CD4-positive, alpha-beta memory T cell (primary cell): ENCODE results near the gene GPR135. TPM values are rescaled to one million over a fixed set of nuclear protein-coding genes. Genes with fewer than 3 reads are reported as not detected.
A peak's percentile ranks its signal among the peaks of the same experiment; 100 is the strongest.

ENCODE experiments used
- CTCF ChIA-PET: fragments of 350-600 bp; sonication (Branson Sonifier 250); formaldehyde crosslinking; loops from one replicate; lab custom pipeline; 2021; ENCODE audit warnings: inconsistent platforms; ENCODE audit not compliant: partially characterized antibody; lab: Charles Lee
- POLR2A ChIA-PET: fragments of 350-600 bp; sonication (Branson Sonifier 250); formaldehyde crosslinking; loops from one replicate; lab custom pipeline; 2021; ENCODE audit not compliant: partially characterized antibody; lab: Charles Lee
- DNase-seq, 5 donors: peaks; one replicate each; pipeline versions ENCODE4 v3.0.0 to v3.0.0-alpha.2; 2020 to 2022; ENCODE audit warnings: mixed read lengths in 1 of 5
- H3K27ac ChIP-seq: one replicate; pipeline ENCODE4 v1.7.0; 2013; ENCODE audit warnings: low read depth, low read length
- H3K27me3 ChIP-seq: 2 replicates; pipeline ENCODE4 v1.7.0; 2013; ENCODE audit warnings: mild to moderate bottlenecking, low read length, moderate library complexity; ENCODE audit not compliant: insufficient read depth
- H3K36me3 ChIP-seq: 2 replicates; pipeline ENCODE4 v1.7.0; 2013; ENCODE audit warnings: mild to moderate bottlenecking, low read length, moderate library complexity; ENCODE audit not compliant: insufficient read depth
- H3K4me1 ChIP-seq: 2 replicates; pipeline ENCODE4 v1.7.0; 2013; ENCODE audit warnings: mild to moderate bottlenecking, low read length, moderate library complexity; ENCODE audit not compliant: insufficient read depth
- H3K4me3 ChIP-seq, 2 donors: one replicate each; pipeline ENCODE4 v1.7.0; 2013; ENCODE audit warnings: low read length in 2 of 2, mild to moderate bottlenecking in 1 of 2
- H3K9me3 ChIP-seq, 2 donors: one replicate each; pipeline ENCODE4 v1.7.0; 2013; ENCODE audit warnings: low read length in 2 of 2, control low read depth in 1 of 2; ENCODE audit not compliant: control insufficient read depth in 1 of 2
- H3K27ac Mint-ChIP-seq, 7 donors: one replicate each; pipeline ENCODE4 v1.8.0; 2020 to 2021; ENCODE audit warnings: mixed read lengths in 7 of 7, mild to moderate bottlenecking in 6 of 7, inconsistent platforms in 3 of 7, moderate library complexity in 3 of 7
- H3K27me3 Mint-ChIP-seq, 2 donors: one replicate each; pipeline ENCODE4 v1.8.0; 2020 to 2021; ENCODE audit warnings: mixed read lengths in 2 of 2
- H3K36me3 Mint-ChIP-seq, 2 donors: one replicate each; pipeline ENCODE4 v1.8.0; 2020 to 2021; ENCODE audit warnings: mixed read lengths in 2 of 2, inconsistent platforms in 1 of 2, mild to moderate bottlenecking in 1 of 2
- H3K4me1 Mint-ChIP-seq, 4 donors: one replicate each; pipeline ENCODE4 v1.8.0; 2020 to 2021; ENCODE audit warnings: mixed read lengths in 4 of 4, mild to moderate bottlenecking in 1 of 4
- H3K4me3 Mint-ChIP-seq, 8 donors: one replicate each; pipeline ENCODE4 v1.8.0; 2020 to 2021; ENCODE audit warnings: mixed read lengths in 8 of 8, mild to moderate bottlenecking in 7 of 8, moderate library complexity in 6 of 8, inconsistent platforms in 3 of 8
- H3K9me3 Mint-ChIP-seq, 8 donors: one replicate each; pipeline ENCODE4 v1.8.0; 2020 to 2021; ENCODE audit warnings: mixed read lengths in 8 of 8, mild to moderate bottlenecking in 5 of 8, inconsistent platforms in 3 of 8, moderate library complexity in 1 of 8
- intact Hi-C: fragments of 100-400 bp; cut with micrococcal nuclease; formaldehyde crosslinking; loops from one replicate; pipeline ENCODE4 v1.15.1; 2023
- polyA plus RNA-seq, 2 donors: library from polyadenylated mRNA; unstranded; fragments of 300-500 nt; fragmentation: Illumina TruSeq; gene quantifications; one replicate each; pipeline ENCODE4 v1.2.3, GENCODE V29; 2021
- total RNA-seq, 2 experiments: library from RNA; stranded (reverse); gene quantifications; one replicate each; pipeline ENCODE4 v1.2.3, GENCODE V29; 2021

The GPR135 gene
- total RNA-seq (1 to 10 TPM; 2.1 to 2.3 TPM), polyA plus RNA-seq (under 1 TPM; 0.24 to 0.45 TPM)

GRCh38 chr14:59465316-59466135 lies at the start of gene GPR135:
GPR135 (minus strand) TSS chr14:59465380; CDS start chr14:59465226, 154 bp downstream.
- ChIA-PET POLR2A (interaction anchor here (0.9 to 3.8 kb wide), 7 partner anchors 9 to 1038 kb away, joined by 3 to 39 read pairs (median 3); partner anchors contain the start of genes DAAM1, JKAMP, KIAA0586 and L3HYPDH), CTCF (interaction anchor here (1.1 kb wide), 1 partner anchor 111 kb away, joined by 3 read pairs; the partner anchor contains the start of gene CCDC175)
- peaks cover 9% of the 10 kb centered on the region for H3K4me1 ChIP-seq
- intact Hi-C loops, result loop anchor here (1.0 kb wide), 2 partner anchors 19 to 277 kb away; partner anchors contain the start of genes DAAM1, JKAMP and L3HYPDH
- Mint-ChIP-seq H3K27me3 (peaks cover 0 to 2% of the 10 kb centered on the region in 2 donors), H3K36me3 (no peaks in the 10 kb centered on the region), H3K4me3 (peak within 1 kb of the TSS; percentile 89 to 94 (median 92)), H3K4me1 (peaks cover 5 to 16% (median 10%) of the 10 kb centered on the region in 4 donors), H3K27ac (peak within 1 kb of the TSS; percentile 80 to 93 (median 92)), H3K9me3 (no peaks in the 10 kb centered on the region)
- DNase-seq, result peak; percentile 50 to 67 (median 55)
- H3K9me3 ChIP-seq, result no peaks in the 10 kb centered on the region
- H3K27me3 ChIP-seq, result no peaks in the 10 kb centered on the region
- H3K36me3 ChIP-seq, result no peaks in the 10 kb centered on the region
- peak within 1 kb of the TSS in 1 of 2 donors; percentile 54 for H3K4me3 ChIP-seq
- H3K27ac ChIP-seq, result peak within 1 kb of the TSS; percentile 33

- Mint-ChIP-seq H3K27ac (no peak overlapping the region), H3K9me3 (peaks cover 0 to 7% (median 0%) of the 10 kb centered on the region in 8 donors), H3K27me3 (peaks cover 3 to 10% of the 10 kb centered on the region in 2 donors), H3K4me3 (no peak overlapping the region), H3K36me3 (no peaks in the 10 kb centered on the region), H3K4me1 (no peaks in the 10 kb centered on the region)
- Histone ChIP-seq H3K4me1 (no peaks in the 10 kb centered on the region), H3K9me3 (no peaks in the 10 kb centered on the region), H3K4me3 (no peak overlapping the region), H3K27me3 (no peaks in the 10 kb centered on the region), H3K36me3 (no peaks in the 10 kb centered on the region), H3K27ac (no peak overlapping the region)
- ChIA-PET POLR2A (no interaction called here), CTCF (interaction anchor here (1.1 to 1.3 kb wide), 4 partner anchors 10 to 391 kb away, joined by 3 to 5 read pairs (median 4); no protein-coding TSS in a partner anchor)
- no peak for DNase-seq
- intact Hi-C loops, result no loop called here
These were observed 46.9 kb upstream of the GPR135 start for GRCh38 chr14:59511916-59512575.

- intact Hi-C loops, result no loop called here
These were observed 45.8 kb upstream of the GPR135 start for GRCh38 chr14:59510966-59511365.

GRCh38 chr14:59510001-59510400 lies 44.8 kb upstream of the GPR135 start:
- H3K9me3 Mint-ChIP-seq, result peaks cover 0 to 7% (median 0%) of the 10 kb centered on the region in 8 donors
- no peaks in the 10 kb centered on the region for H3K9me3 ChIP-seq
- no peak overlapping the region for H3K27ac Mint-ChIP-seq
- ChIA-PET CTCF (interaction anchor here (2.2 kb wide), 1 partner anchor 674 kb away, joined by 5 read pairs; no protein-coding TSS in a partner anchor), POLR2A (no interaction called here)
- H3K4me1 Mint-ChIP-seq, result no peaks in the 10 kb centered on the region
- no peak overlapping the region for H3K4me3 ChIP-seq
- intact Hi-C loops, result no loop called here
- peaks cover 3 to 7% of the 10 kb centered on the region in 2 donors for H3K27me3 Mint-ChIP-seq
- no peaks in the 10 kb centered on the region for H3K36me3 ChIP-seq
- H3K27me3 ChIP-seq, result no peaks in the 10 kb centered on the region
- no peaks in the 10 kb centered on the region for H3K36me3 Mint-ChIP-seq
- H3K4me1 ChIP-seq, result peaks cover 4% of the 10 kb centered on the region
- H3K27ac ChIP-seq, result no peak overlapping the region
- H3K4me3 Mint-ChIP-seq, result peak overlapping the region in 1 of 8 donors; percentile 1
- DNase-seq, result no peak

More at GRCh38 chr14:59510966-59511365, 45.8 kb upstream of the GPR135 start:
- H3K27ac Mint-ChIP-seq, result no peak overlapping the region
- H3K27me3 Mint-ChIP-seq, result peaks cover 3 to 10% of the 10 kb centered on the region in 2 donors
- no peaks in the 10 kb centered on the region for H3K27me3 ChIP-seq
- H3K36me3 Mint-ChIP-seq, result no peaks in the 10 kb centered on the region
- no peaks in the 10 kb centered on the region for H3K36me3 ChIP-seq
- no peak overlapping the region for H3K27ac ChIP-seq
- ChIA-PET POLR2A (no interaction called here), CTCF (interaction anchor here (1.0 to 2.2 kb wide), 2 partner anchors 382 to 673 kb away, joined by 3 to 5 read pairs; no protein-coding TSS in a partner anchor)
- no peak overlapping the region for H3K4me3 Mint-ChIP-seq
- no peaks in the 10 kb centered on the region for H3K4me1 Mint-ChIP-seq
- H3K4me3 ChIP-seq, result no peak overlapping the region
- peaks cover 0 to 7% (median 0%) of the 10 kb centered on the region in 8 donors for H3K9me3 Mint-ChIP-seq
- no peak for DNase-seq
- H3K4me1 ChIP-seq, result no peaks in the 10 kb centered on the region
- no peaks in the 10 kb centered on the region for H3K9me3 ChIP-seq

- Histone ChIP-seq H3K36me3 (no peaks in the 10 kb centered on the region), H3K27me3 (no peaks in the 10 kb centered on the region), H3K4me1 (peaks cover 13% of the 10 kb centered on the region), H3K4me3 (no peak overlapping the region), H3K27ac (no peak overlapping the region), H3K9me3 (no peaks in the 10 kb centered on the region)
- POLR2A ChIA-PET, result no interaction called here
- Mint-ChIP-seq H3K4me1 (peaks cover 6 to 8% (median 7%) of the 10 kb centered on the region in 4 donors), H3K27me3 (peaks cover 3 to 7% of the 10 kb centered on the region in 2 donors), H3K27ac (no peak overlapping the region), H3K4me3 (no peak overlapping the region), H3K9me3 (peaks cover 0 to 2% (median 0%) of the 10 kb centered on the region in 8 donors), H3K36me3 (peaks cover 0 to under 1% of the 10 kb centered on the region in 2 donors)
- intact Hi-C loops, result loop anchor here (5.0 kb wide), 1 partner anchor 673 kb away; no protein-coding TSS in a partner anchor
- no peak for DNase-seq
- CTCF ChIA-PET, result interaction anchor here (1.1 to 2.2 kb wide), 2 partner anchors 23 to 674 kb away, joined by 3 to 5 read pairs; no protein-coding TSS in a partner anchor
These were observed 43.9 kb upstream of the GPR135 start for GRCh38 chr14:59509101-59509500.

GRCh38 chr14:59507752-59508103 lies 42.5 kb upstream of the GPR135 start:
- Histone ChIP-seq H3K27ac (no peak overlapping the region), H3K27me3 (no peaks in the 10 kb centered on the region), H3K4me1 (peaks cover 16% of the 10 kb centered on the region), H3K36me3 (peaks cover 3% of the 10 kb centered on the region), H3K4me3 (no peak overlapping the region), H3K9me3 (no peaks in the 10 kb centered on the region)
- peaks cover 10 to 16% (median 11%) of the 10 kb centered on the region in 4 donors for H3K4me1 Mint-ChIP-seq
- H3K36me3 Mint-ChIP-seq, result peaks cover 0 to 10% of the 10 kb centered on the region in 2 donors
- intact Hi-C loops, result loop anchor here (1.0 to 5.0 kb wide), 2 partner anchors 69 to 675 kb away; partner anchors contain the start of gene CCDC175
- DNase-seq, result no peak
- H3K27me3 Mint-ChIP-seq, result peaks cover 0 to 4% of the 10 kb centered on the region in 2 donors
- peaks cover 0 to 2% (median 0%) of the 10 kb centered on the region in 8 donors for H3K9me3 Mint-ChIP-seq
- ChIA-PET POLR2A (interaction anchor here (1.3 kb wide), 1 partner anchor 43 kb away, joined by 4 read pairs; the partner anchor contains the start of gene GPR135), CTCF (interaction anchor here (1.0 to 2.7 kb wide), 8 partner anchors 24 to 677 kb away, joined by 3 to 14 read pairs (median 5); partner anchors contain the start of genes CCDC175, JKAMP and L3HYPDH)
- H3K4me3 Mint-ChIP-seq, result no peak overlapping the region
- no peak overlapping the region for H3K27ac Mint-ChIP-seq
